ENCODE results near the gene FANCF.

The FANCF gene

GRCh38 chr11:22624742-22625447 is 728 bp downstream of the FANCF start:
- no peak for DNase-seq (ENCODE audit: low read depth)

DNA sequence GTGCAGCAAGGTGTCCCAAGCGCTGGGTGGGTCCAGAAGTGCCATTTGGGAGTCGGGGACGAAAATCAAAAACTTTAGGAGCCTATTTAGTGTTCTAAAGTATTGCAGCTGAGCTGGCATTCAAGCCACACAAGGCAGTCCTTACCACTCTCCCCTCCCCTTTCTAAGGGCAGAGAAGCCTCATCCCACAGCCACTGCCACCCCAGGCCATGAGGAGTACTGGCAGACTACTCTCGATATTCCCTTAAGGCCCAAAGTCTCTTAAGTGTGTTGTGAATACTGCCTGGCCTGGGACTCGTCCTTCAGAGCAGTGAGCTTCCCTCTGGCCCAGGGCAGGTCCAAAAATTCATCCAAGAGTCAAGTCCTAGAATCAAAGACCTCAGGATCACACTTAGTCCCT is 7.8 kb downstream of the FANCF start:
- no peak for DNase-seq (ENCODE audit: low read depth)

DNA sequence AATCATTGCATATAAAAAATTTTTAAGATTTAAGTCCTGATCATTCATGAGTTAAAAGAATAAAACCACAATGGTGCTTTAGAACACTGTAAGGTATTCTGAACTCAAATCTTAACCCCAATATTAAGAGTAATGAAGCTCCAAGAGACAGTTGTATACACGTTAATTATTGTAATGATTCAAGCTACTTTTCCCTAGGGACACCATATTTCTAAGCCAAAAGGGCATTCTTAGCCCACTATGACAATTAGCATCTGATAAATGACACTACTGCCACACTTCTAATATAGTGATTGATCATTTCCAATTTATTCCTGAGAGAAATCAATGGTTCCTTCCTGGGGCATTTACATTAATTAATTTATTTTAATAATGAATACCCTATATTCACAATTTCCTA is 21.7 kb downstream of the FANCF start:
- DNase-seq (ENCODE audit: low read depth) = no peak

DNA sequence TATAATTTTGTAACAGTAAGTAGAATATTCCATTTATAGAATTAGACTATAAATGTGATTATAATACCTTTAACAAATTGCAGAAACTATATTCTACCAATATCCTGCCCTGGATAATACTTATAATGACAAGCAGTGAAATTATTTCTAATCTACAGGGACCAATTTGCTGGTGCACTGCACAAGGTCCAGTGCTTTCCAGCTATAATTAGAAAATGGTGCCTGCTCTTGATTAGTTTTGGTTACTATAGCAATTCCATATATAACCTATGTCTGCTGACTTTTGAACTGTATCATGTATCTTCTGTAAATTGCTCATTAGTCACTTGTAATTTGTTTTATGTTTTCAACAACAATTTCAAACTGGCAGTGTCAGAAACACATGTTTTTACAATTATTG is 23.1 kb downstream of the FANCF start:
- DNase-seq (ENCODE audit: low read depth) = no peak

- no peak for DNase-seq (ENCODE audit: low read depth)
Observed at GRCh38 chr11:22599458-22599857, 26.2 kb downstream of the FANCF start.

- no peak for DNase-seq (ENCODE audit: low read depth)
Observed at GRCh38 chr11:22597062-22597461, 28.6 kb downstream of the FANCF start.

- DNase-seq (ENCODE audit: low read depth) = no peak
Observed at GRCh38 chr11:22584976-22585375, 40.6 kb downstream of the FANCF start.

GRCh38 chr11:22583963-22584492 is 41.6 kb downstream of the FANCF start:
- no peak for DNase-seq (ENCODE audit: low read depth)

- no peak for DNase-seq (ENCODE audit: low read depth)
Observed at GRCh38 chr11:22582151-22582410, 43.5 kb downstream of the FANCF start.

DNA sequence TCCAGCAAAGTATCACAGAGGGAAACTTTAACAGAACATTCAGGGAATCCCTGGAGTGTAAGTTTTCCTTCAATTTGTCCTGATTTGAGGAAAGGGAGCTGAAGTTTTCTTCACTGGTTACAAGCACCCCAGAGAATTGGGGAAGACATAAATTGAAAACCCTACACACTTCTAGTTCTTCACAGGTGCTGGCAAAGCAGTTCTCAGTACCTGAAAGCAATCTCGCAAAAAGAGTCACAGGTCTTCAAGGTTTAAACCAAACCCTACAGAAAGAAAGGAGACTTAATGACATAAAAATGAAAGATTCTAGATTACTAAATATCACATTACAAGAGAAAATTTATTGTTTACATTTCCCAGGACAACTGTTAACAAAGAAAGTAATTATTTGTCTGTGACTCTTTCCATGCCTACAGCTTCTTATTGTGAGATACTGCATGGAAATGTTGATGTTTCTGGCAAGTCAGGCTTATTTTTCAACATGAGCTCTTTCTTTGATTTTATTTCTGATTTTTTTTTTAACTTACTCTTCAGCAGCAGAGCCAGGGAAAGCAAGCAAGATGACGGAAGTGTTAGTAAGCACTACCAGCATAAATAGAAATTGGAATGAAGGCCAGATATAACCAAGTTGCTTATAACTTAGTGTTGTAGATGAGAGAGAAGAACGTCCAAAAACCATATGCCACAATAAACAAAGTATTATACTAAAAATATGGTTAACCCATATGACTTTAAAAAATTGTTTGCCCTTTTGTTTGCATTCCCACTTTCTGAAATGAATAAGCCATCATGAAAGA is 44.1 kb downstream of the FANCF start:
- DNase-seq (ENCODE audit: low read depth) = no peak

GRCh38 chr11:22577854-22578253 is 47.8 kb downstream of the FANCF start:
- DNase-seq (ENCODE audit: low read depth) = no peak

Data from non-pigmented ciliary epithelial cell (primary cell).